Psoas muscle (tissue), 8 donors: ENCODE measurements around the gene AOX1. TPM values are rescaled to one million over a fixed set of nuclear protein-coding genes. Genes with fewer than 3 reads are reported as not detected.

Source experiments
- ATAC-seq, 4 donors: fragments of 200-7000 bp; cut with Tn5 transposase; one replicate each; pipeline ENCODE4 v1.9.1; 2020; ENCODE audit warnings: moderate library complexity in 3 of 4, mild to moderate bottlenecking in 2 of 4
- DNase-seq, 2 donors: peaks; one replicate each; pipeline ENCODE4 v3.0.0-alpha.2; 2020
- H3K27ac ChIP-seq: fragments of 200-600 bp; one replicate; pipeline ENCODE4 v1.8.0; 2022
- H3K27me3 ChIP-seq, 3 donors: fragments of 200-600 bp in 1 of 3; one replicate each; pipeline versions ENCODE4 v1.6.1 to v1.8.0; 2013 to 2022; ENCODE audit warnings: low read length in 2 of 3, mild to moderate bottlenecking in 2 of 3, moderate library complexity in 1 of 3; ENCODE audit not compliant: insufficient read depth in 3 of 3
- H3K36me3 ChIP-seq, 2 donors: fragments of 200-600 bp in 1 of 2; one replicate each; pipeline versions ENCODE4 v1.6.1 to v1.8.0; 2013 to 2022; ENCODE audit warnings: low read depth in 1 of 2, mild to moderate bottlenecking in 1 of 2, moderate library complexity in 1 of 2; ENCODE audit not compliant: insufficient read depth in 1 of 2
- H3K4me1 ChIP-seq: fragments of 200-600 bp; one replicate; pipeline ENCODE4 v1.8.0; 2022
- H3K4me3 ChIP-seq: fragments of 200-600 bp; one replicate; pipeline ENCODE4 v1.8.0; 2022; ENCODE audit warnings: mild to moderate bottlenecking
- H3K9me3 ChIP-seq: fragments of 200-600 bp; one replicate; pipeline ENCODE4 v1.8.0; 2022
- CTCF ChIP-seq: fragments of 200-600 bp; IDR thresholded peaks from one replicate; pipeline ENCODE4 v1.8.0; 2022; ENCODE audit warnings: antibody characterized with exemption
- WGBS, 3 donors: extraction: QIAGEN DNeasy Blood & Tissue Kit; methylation state at CpG; one replicate each; pipeline versions ENCODE4 v1.1.6 to v1.1.7; 2013; 5-methylcytosine and 5-hydroxymethylcytosine counted together
- intact Hi-C, 2 donors: fragments of 100-400 bp; cut with DNase I; formaldehyde crosslinking; loops; one replicate each; pipeline versions ENCODE4 v1.11.0 to v1.14.2; 2022
- polyA plus RNA-seq, 3 donors: library from polyadenylated mRNA; stranded (reverse); fragments of 200-250 nt; gene quantifications; one replicate each; pipeline ENCODE4 v1.2.3, GENCODE V29; 2013
- total RNA-seq, 4 donors: library from RNA; stranded (reverse); fragmentation: NEBNext Ultra II Directional in 2 of 4; extraction: Animal tissue kit (Norgen Biotek cat#: 25700) in 2 of 4; gene quantifications; one replicate each; pipeline versions ENCODE4 v1.2.1 to v1.2.4, GENCODE V29; 2021 to 2023
- donor health status: healthy with polysubstance abuse.
- donor health status: DM: no; HTN: no; CAD: no; lungs with moderate emphysema.
- donor health status: Bipolar disorder and iron deficiency.
- donor health status: healthy.
- donor health status: DM: yes; HTN: yes; CAD: no.
- donor health status: DM: no; HTN: no; CAD: no.
- donor health status: DM: no; HTN: no; CAD: no.
- donor health status: DM: yes; HTN: yes; CAD: no.

The AOX1 gene
- total and polyA plus RNA-seq, 7 donors, result 4.2 to 17.0 (median 10.3) TPM

- Histone ChIP-seq H3K27me3 (no peaks in the 10 kb centered on the region), H3K9me3 (no peaks in the 10 kb centered on the region), H3K36me3 (no peaks in the 10 kb centered on the region), H3K27ac (no peak overlapping the region), H3K4me3 (no peak overlapping the region), H3K4me1 (no peaks in the 10 kb centered on the region)
- DNase-seq (no peak), ATAC-seq (no peak)
- TF ChIP-seq CTCF, result no peak
- intact Hi-C loops, result no loop called here
- WGBS, 3 donors, result 51 to 57% (median 56%) methylated on average over 6 of the region's 6 CpGs
Observed at GRCh38 chr2:200617156-200618053, 31.6 kb downstream of the AOX1 start.

GRCh38 chr2:200618054-200618419, 32.2 kb downstream of the AOX1 start:
- DNase-seq (no peak), ATAC-seq (no peak)
- Histone ChIP-seq H3K27me3 (no peaks in the 10 kb centered on the region), H3K9me3 (no peaks in the 10 kb centered on the region), H3K27ac (no peak overlapping the region), H3K36me3 (no peaks in the 10 kb centered on the region), H3K4me1 (no peaks in the 10 kb centered on the region), H3K4me3 (no peak overlapping the region)
- 71 to 86% (median 85%) methylated on average over 3 of the region's 3 CpGs for whole genome bisulfite sequencing, 3 donors
- intact Hi-C loops, result no loop called here
- no peak for TF ChIP-seq CTCF

- no peaks in the 10 kb centered on the region for H3K4me1 ChIP-seq
- H3K27me3 ChIP-seq, result no peaks in the 10 kb centered on the region
- WGBS, 3 donors, result 24 to 29% (median 24%) methylated on average over 3 of the region's 3 CpGs
- DNase-seq, result no peak
- no peaks in the 10 kb centered on the region for H3K36me3 ChIP-seq
- intact Hi-C loops, result no loop called here
- ATAC-seq, result no peak
- no peak for TF ChIP-seq CTCF
- H3K4me3 ChIP-seq, result no peak overlapping the region
- H3K9me3 ChIP-seq, result no peaks in the 10 kb centered on the region
- no peak overlapping the region for H3K27ac ChIP-seq
Observed at GRCh38 chr2:200618590-200619021, 32.8 kb downstream of the AOX1 start.

- Histone ChIP-seq H3K27me3 (peaks cover 0 to 2% (median 0%) of the 10 kb centered on the region in 3 donors), H3K4me1 (no peaks in the 10 kb centered on the region), H3K36me3 (no peaks in the 10 kb centered on the region), H3K4me3 (no peak overlapping the region), H3K27ac (no peak overlapping the region), H3K9me3 (no peaks in the 10 kb centered on the region)
- TF ChIP-seq CTCF, result no peak
- 45 to 63% (median 49%) methylated on average over 2 of the region's 2 CpGs for WGBS, 3 donors
- intact Hi-C loops, result no loop called here
- no peak for ATAC-seq
- DNase-seq, result no peak
Observed at GRCh38 chr2:200619279-200619678, 33.5 kb downstream of the AOX1 start.
